ENCODE measurements around the gene MAB21L2.

The MAB21L2 gene

GRCh38 chr4:150572704-150573504, 9.0 kb upstream of the MAB21L2 start:
- no peak for ATAC-seq
- no peak for TF ChIP-seq PPARA (CRISPR knock-in tag; IDR thresholded peaks at IDR 0.05; ENCODE audit: borderline replicate concordance)
- no peak for TF ChIP-seq ISL1 (CRISPR knock-in tag; IDR thresholded peaks at IDR 0.05)
- TF ChIP-seq CREB5 (CRISPR knock-in tag; IDR thresholded peaks at IDR 0.05; ENCODE audit: low read depth), result no peak
- no peak for TF ChIP-seq BACH2 (CRISPR knock-in tag; IDR thresholded peaks at IDR 0.05; ENCODE audit: borderline replicate concordance)
- TF ChIP-seq GLIS3 (CRISPR knock-in tag; IDR thresholded peaks at IDR 0.05), result no peak
- TF ChIP-seq TSHZ2 (CRISPR knock-in tag; IDR thresholded peaks at IDR 0.05), result no peak
- no peak for TF ChIP-seq ZFP3 (CRISPR knock-in tag; IDR thresholded peaks at IDR 0.05)
- TF ChIP-seq ZFP30 (CRISPR knock-in tag; IDR thresholded peaks at IDR 0.05), result no peak
- no peak for TF ChIP-seq RARB (CRISPR knock-in tag; IDR thresholded peaks at IDR 0.05)
- no peak for TF ChIP-seq ARNTL (CRISPR knock-in tag; IDR thresholded peaks at IDR 0.05; ENCODE audit: borderline replicate concordance, low read depth)
- no peak for TF ChIP-seq SNAI2 (CRISPR knock-in tag; IDR thresholded peaks at IDR 0.05)
- no peak for TF ChIP-seq TOX (CRISPR knock-in tag; IDR thresholded peaks at IDR 0.05; ENCODE audit: borderline replicate concordance)
- TF ChIP-seq OSR1 (CRISPR knock-in tag; IDR thresholded peaks at IDR 0.05), result no peak
- no peak for TF ChIP-seq CSRNP3 (CRISPR knock-in tag; IDR thresholded peaks at IDR 0.05)
- TF ChIP-seq, protein P1, sequence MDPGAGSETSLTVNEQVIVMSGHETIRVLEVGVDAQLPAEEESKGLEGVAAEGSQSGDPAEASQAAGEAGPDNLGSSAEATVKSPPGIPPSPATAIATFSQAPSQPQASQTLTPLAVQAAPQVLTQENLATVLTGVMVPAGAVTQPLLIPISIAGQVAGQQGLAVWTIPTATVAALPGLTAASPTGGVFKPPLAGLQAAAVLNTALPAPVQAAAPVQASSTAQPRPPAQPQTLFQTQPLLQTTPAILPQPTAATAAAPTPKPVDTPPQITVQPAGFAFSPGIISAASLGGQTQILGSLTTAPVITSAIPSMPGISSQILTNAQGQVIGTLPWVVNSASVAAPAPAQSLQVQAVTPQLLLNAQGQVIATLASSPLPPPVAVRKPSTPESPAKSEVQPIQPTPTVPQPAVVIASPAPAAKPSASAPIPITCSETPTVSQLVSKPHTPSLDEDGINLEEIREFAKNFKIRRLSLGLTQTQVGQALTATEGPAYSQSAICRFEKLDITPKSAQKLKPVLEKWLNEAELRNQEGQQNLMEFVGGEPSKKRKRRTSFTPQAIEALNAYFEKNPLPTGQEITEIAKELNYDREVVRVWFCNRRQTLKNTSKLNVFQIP (CRISPR knock-in tag; IDR thresholded peaks at IDR 0.05; ENCODE audit: borderline replicate concordance, low read depth), result no peak

- no peak for ATAC-seq
- TF ChIP-seq ZNF8 (CRISPR knock-in tag; IDR thresholded peaks at IDR 0.05), result no peak
- no peak for TF ChIP-seq ZFP30 (CRISPR knock-in tag; IDR thresholded peaks at IDR 0.05)
- no peak for TF ChIP-seq ZNF70 (CRISPR knock-in tag; IDR thresholded peaks at IDR 0.05)
- no peak for TF ChIP-seq SNAI2 (CRISPR knock-in tag; IDR thresholded peaks at IDR 0.05)
- TF ChIP-seq CSRNP3 (CRISPR knock-in tag; IDR thresholded peaks at IDR 0.05), result no peak
- TF ChIP-seq ESRRG (CRISPR knock-in tag; IDR thresholded peaks at IDR 0.05), result no peak
- TF ChIP-seq, protein P2, sequence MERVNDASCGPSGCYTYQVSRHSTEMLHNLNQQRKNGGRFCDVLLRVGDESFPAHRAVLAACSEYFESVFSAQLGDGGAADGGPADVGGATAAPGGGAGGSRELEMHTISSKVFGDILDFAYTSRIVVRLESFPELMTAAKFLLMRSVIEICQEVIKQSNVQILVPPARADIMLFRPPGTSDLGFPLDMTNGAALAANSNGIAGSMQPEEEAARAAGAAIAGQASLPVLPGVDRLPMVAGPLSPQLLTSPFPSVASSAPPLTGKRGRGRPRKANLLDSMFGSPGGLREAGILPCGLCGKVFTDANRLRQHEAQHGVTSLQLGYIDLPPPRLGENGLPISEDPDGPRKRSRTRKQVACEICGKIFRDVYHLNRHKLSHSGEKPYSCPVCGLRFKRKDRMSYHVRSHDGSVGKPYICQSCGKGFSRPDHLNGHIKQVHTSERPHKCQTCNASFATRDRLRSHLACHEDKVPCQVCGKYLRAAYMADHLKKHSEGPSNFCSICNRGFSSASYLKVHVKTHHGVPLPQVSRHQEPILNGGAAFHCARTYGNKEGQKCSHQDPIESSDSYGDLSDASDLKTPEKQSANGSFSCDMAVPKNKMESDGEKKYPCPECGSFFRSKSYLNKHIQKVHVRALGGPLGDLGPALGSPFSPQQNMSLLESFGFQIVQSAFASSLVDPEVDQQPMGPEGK (CRISPR knock-in tag; IDR thresholded peaks at IDR 0.05; ENCODE audit: borderline replicate concordance), result no peak
- no peak for TF ChIP-seq ISL1 (CRISPR knock-in tag; IDR thresholded peaks at IDR 0.05)
- no peak for TF ChIP-seq ZFP3 (CRISPR knock-in tag; IDR thresholded peaks at IDR 0.05)
- no peak for TF ChIP-seq CREB5 (CRISPR knock-in tag; IDR thresholded peaks at IDR 0.05; ENCODE audit: low read depth)
- no peak for TF ChIP-seq BACH2 (CRISPR knock-in tag; IDR thresholded peaks at IDR 0.05; ENCODE audit: borderline replicate concordance)
- TF ChIP-seq, protein P1 (CRISPR knock-in tag; IDR thresholded peaks at IDR 0.05; ENCODE audit: borderline replicate concordance, low read depth), result no peak
- no peak for TF ChIP-seq ARNTL (CRISPR knock-in tag; IDR thresholded peaks at IDR 0.05; ENCODE audit: borderline replicate concordance, low read depth)
- no peak for TF ChIP-seq CSDC2 (CRISPR knock-in tag; IDR thresholded peaks at IDR 0.05)
- TF ChIP-seq RARB (CRISPR knock-in tag; IDR thresholded peaks at IDR 0.05), result no peak
- no peak for TF ChIP-seq TSHZ2 (CRISPR knock-in tag; IDR thresholded peaks at IDR 0.05)
These were observed 8.4 kb upstream of the MAB21L2 start for GRCh38 chr4:150573534-150573933.

Data from SK-N-SH treated with all-trans-retinoic acid at 6 μM for 48 hours (cell line).